ENCODE data around the gene SLC16A10. TPM values are rescaled to one million over a fixed set of nuclear protein-coding genes. Genes with fewer than 3 reads are reported as not detected.
"Not testable (repeated sequence)": the region's sequence is repeated elsewhere in the genome, so short reads cannot be mapped to it uniquely, and the experiment has no call there.

Gene SLC16A10
- total RNA-seq, 1 donor from 2014 or later = 1.8 TPM

DNA sequence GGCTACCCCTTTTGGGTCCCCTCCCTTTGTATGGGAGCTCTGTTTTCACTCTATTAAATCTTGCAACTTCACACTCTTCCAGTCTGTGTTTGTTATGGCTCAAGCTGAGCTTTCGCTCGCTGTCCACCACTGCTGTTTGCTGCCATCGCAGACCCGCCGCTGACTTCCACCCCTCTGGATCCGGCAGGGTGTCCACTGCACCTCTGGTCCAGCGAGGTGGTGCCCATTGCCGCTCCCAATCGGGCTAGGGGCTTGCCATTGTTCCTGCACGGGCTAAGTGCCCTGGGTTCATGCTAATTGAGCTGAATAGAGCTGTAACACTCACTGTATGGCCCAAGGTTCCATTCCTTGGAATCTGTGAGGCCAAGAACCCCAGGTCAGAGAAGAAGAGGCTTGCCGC is 43.7 kb downstream of the SLC16A10 start:
- not testable (repeated sequence) for DNase-seq (ENCODE audit: low spot score)

DNA sequence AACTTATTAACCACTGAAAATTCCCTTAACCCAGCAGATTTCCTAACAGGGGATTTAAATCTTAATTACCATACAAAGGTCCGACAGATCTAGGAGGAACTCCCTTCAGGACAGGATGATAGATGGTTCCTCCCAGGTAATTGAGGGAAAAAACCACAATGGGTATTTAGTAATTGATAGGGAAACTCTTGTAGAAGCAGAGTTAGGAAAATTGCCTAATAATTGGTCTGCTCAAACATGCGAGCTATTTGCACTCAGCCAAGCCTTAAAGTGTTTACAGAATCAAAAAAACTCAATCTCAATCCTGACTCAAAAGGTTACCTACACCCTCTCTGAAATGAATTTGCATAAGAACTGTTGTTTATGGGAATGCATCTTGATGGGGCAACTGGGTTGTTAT is 45.4 kb downstream of the SLC16A10 start:
- DNase-seq (ENCODE audit: low spot score) = not testable (repeated sequence)

DNA sequence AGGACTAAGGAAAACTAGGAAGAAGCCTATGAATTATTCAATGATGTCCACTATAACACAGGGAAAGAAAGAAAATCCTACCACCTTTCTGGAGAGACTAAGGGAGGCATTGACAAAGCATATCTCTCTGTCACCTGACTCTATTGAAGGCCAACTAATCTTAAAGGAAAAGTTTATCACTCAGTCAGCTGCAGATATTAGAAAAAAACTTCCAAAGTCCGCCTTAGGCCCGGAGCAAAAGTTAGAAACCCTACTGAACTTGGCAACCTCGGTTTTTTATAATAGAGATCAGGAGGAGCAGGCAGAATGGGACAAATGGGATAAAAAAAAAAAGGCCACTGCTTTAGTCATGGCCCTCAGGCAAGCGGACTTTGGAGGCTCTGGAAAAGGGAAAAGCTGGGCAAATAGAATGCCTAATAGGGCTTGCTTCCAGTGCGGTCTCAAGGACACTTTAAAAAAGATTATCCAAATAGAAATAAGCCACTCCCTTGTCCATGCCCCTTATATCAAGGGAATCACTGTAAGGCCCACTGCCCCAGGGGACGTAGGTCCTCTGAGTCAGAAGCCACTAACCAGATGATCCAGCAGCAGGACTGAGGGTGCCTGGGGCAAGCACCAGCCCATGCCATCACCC is 47.0 kb downstream of the SLC16A10 start:
- not testable (repeated sequence) for DNase-seq (ENCODE audit: low spot score)

DNA sequence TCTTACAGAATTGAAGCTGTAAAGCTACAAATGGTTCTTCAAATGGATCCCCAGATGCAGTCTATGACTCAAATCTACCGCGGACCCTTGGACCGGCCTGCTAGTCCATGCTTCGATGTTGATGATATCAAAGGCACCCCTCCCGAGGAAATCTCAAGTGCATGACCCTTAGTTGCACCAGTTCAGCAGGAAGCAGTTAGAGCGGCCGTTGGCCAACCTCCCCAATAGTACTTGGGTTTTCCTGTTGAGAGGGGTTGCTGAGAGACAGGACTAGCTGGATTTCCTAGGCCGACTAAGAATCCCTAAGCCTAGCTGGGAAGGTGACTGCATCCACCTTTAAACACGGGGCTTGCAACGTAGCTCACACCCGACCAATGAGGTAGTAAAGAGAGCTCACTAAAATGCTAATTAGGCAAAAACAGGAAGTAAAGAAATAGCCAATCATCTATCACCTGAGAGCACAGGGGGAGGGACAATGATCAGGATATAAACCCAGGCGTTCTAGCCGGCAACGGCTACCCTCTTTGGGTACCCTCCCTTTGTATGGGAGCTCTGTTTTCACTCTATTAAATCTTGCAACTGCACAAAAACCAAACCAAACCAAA is 50.3 kb downstream of the SLC16A10 start:
- not testable (repeated sequence) for DNase-seq (ENCODE audit: low spot score)

DNA sequence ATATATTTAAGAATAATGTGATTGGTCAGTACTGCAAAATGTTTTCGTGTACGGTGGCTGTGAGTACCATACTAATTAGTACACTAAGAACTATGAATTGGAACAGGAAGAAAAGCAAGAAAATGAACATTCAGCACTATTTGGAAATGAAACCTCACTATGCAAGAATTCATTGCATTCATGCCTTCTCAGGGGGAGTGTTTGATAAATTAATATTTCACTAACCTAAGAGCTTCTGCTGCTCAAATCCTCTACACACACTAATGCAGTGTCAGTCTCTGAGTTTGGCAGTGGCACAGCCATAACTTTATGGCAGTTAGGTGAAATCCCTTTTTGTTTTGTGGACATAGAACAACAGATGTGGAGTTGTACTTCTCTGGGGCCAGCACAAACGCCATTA is 60.1 kb downstream of the SLC16A10 start:
- DNase-seq (ENCODE audit: low spot score) = no peak

DNA sequence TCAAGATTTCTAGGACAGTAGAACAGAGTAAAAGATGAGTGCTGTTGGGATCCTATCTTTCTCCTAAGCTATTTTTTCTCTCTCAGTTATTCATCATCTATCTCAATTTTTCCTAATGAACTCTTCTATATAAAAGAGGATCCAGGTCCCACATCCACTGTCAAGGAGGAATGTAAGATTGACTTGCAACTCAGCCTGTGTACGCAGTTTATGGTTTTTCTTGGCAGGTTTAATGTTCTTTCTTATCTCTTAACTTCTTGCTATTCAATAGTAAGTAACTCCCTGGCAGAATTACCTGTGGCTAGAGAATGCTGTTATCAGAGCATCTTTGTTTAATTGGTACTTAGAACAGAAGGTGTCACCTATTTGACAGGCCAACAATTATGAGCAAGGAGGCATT is 60.8 kb downstream of the SLC16A10 start:
- DNase-seq (ENCODE audit: low spot score) = no peak

DNA sequence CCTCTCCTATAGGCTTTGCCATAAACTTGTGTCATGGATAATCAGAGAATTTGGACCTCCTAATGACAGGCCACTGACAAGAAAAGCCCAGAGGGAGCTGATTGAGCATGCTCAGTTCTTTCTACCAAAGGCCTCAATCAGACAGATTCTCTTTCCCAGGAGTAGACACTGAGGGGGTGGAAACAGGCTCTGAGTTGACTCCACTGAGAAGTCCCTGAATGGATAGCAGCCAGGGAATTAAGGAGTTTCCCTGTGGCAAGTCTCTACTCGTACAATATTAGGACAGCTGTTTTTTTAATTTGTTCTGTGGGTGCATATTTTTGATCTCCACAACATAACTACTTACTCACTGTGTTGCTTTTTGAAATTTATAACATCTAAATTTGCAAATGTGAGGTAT is 63.3 kb downstream of the SLC16A10 start:
- no peak for DNase-seq (ENCODE audit: low spot score)

DNA sequence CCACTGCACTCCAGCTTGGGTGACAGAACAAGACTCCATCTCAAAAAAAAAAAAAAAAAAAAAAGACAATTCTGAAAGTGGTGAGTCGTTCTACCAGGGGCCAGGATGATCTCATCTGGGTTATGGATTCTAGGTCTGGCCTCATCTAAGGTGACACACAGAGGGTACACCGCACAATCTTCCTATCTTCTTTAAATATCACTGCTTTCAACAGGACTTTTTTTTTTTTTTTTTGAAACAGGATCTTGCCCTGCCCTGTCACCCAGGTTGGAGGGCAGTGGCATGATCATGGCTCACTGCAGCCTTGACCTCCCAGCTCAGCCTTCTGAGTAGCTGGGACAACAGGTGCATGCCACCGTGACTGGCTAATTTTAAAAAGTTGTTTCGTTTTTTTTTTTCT is 67.7 kb downstream of the SLC16A10 start:
- no peak for DNase-seq (ENCODE audit: low spot score)

DNA sequence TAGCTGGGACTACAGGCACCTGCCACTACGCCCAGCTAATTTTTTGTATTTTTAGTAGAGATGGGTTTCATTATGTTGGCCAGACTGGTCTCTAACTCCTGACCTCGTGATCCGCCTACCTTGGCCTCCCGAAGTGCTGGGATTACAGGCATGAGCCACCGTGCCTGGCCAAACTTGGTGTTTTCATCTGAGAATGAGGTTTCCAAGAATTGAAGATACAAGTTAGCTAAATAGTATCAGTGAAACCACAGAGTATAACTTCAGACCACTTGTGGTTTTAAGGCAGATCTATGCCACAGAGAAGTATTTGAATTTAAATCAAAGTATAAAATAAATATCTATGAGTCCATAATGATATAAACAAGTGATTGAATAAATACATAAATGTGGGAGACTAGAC is 70.1 kb downstream of the SLC16A10 start:
- DNase-seq (ENCODE audit: low spot score) = no peak

DNA sequence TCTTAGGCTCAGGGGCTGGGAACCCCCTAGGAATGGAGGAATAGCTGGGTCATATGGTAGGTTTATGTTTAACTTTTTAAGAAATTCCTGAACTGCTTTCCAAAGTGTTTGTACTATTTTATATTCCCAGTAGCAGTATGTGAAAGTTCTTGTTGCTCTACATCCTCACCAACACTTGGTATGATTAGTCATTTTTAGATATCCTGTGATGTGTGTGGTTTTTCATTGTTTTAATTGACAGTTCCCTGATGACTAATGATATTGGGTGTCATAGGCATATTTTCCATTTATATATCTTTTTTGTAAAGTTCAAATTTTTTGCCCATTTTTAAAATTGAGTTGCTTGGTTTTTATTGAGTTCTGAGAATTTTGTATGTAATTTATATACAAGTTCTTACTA is 72.3 kb downstream of the SLC16A10 start:
- no peak for DNase-seq (ENCODE audit: low spot score)

DNA sequence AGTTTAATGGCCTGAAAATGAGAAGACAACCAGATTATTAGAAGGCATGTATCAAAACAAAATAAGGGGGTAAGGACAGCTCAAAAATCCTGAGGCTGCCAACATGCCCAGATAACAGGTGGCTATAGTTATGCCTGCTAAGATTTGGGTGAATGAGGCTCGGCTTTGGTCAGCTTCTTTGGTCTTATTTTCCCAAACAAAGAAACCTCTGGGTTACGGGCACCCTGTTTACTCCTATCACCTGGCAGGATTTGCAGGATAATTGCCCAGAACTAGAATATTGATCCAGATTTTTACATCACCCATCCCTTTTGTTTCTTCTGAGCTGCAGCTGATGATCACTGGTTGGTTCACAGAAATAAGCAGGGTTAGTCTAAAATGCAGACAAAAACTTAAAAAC is 74.3 kb downstream of the SLC16A10 start:
- no peak for DNase-seq (ENCODE audit: low spot score)

DNA sequence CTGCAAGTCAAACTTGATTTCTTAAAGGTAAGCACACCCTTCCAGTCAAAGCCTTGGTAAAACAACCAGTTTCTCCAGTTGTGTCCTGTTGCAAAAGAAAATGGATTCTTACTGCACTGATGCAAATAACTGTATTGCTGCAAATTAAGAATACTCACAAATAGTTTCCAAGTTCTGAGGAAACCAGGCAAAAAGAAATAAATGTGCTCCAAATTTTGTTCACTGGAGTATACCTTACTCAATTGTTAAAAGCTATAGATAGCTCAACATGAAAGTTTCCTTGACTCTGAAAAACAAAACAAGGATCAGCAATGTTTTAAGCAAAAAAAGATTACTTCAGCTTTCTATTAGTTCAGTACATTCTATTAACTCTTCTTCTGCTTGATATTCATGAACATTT is 75.2 kb downstream of the SLC16A10 start:
- DNase-seq (ENCODE audit: low spot score) = no peak

DNA sequence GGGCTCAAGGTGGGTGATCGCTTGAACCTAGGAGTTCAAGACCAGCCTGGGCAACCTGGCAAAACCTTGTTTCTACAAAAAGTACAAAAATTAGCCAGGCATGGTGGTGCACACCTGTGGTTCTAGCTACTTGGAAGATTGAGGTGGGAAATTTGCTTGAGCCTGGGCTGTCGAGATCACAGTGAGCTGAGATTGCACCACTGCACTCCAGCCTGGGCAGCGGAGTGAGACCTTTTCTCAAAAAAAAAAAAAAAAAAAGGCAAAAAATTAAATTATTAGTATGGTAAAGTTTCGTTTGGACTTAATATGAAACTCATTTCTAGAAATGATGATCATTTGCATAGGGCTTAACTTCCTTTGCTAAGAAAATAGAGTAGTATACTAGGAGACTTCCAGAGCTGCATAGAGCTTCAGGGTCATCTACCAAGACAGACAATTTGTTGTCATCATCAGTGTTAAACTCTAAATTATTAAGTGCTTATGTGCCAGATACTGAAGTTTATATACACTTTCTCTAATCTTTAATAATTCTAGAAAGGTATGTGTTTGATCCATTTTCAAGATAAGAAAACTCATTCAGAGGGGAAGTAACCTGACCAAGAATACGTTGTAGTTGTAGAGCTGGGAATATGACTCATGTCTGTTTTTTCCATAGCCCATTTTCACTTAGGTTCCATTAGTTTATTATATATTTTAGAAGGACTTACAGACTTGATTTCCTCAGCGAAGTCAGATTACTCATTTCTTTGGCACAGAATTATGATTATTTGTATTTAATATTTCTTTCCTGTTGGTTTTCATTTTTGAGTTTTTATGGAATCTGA is 84.5 kb downstream of the SLC16A10 start:
- DNase-seq (ENCODE audit: low spot score) = no peak

DNA sequence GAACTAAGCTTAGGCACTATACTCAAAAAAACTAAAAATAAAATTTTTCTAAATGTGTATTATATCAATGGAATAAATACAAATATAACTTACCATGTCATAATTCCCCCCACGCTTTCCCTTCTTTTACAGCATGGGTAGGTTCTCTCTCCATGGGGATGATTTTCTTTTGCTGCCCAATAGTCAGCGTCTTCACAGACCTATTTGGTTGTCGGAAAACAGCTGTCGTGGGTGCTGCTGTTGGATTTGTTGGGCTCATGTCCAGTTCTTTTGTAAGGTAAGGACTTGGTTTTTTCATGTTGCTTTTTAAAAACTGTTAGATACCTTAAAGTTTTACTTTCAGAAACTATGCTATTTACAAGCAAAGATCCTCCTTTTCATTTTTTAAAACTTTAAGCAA is 85.3 kb downstream of the SLC16A10 start:
- DNase-seq (ENCODE audit: low spot score) = no peak

DNA sequence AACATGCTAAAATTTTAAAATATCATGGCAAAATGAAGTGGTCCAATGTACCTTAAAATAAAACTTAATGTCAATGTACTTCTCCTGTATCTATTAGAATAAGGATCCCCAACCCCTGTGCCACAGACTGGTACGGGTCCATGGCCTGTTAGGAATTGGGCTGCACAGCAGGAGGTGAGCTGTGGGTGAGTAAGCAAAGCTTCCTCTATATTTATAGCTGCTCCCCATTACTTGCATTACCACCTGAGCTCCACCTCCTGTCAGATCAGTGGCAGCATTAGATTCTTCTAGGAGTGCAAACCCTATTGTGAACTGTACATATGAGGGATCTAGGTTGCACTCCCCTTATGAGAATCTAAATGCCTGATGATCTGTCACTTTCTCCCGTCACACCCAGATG is 86.0 kb downstream of the SLC16A10 start:
- DNase-seq (ENCODE audit: low spot score) = no peak

DNA sequence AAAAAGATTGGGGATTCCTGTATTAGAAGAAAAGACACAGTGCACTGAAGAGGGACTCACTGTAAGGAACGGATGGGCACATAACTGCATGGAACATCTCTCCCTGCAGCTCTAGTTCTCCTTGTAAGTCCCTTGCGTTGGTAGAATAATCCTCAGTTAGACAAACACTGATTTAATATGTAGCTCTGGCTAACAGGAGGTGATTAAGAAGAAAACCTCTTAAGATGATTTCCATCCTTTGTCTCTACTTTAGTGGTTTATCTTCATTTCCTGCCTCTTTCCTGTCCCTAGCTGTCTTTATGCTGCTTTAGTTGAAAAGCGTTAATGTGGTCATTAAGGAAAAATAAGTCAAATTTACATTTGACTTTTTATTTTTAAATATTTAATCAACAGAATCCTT is 86.6 kb downstream of the SLC16A10 start:
- no peak for DNase-seq (ENCODE audit: low spot score)

DNA sequence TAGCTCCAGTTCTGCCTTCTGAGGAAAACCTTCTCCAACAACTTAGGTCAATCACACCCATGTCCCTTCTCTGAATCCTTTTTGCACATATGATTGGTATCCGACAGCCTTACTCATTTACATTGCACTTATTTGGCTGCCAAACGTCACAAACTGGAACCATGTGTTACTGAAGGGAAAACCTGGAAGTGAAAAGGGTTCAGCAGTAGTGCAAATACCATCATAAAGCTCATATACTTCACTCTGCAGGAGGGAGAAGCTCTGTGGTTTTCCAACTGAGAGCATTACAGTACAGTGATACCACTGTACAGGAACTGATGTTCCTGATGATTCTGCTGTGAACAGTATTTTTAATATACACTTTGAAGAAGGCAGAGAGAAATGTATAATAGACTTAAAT is 87.8 kb downstream of the SLC16A10 start:
- DNase-seq (ENCODE audit: low spot score) = no peak

DNA sequence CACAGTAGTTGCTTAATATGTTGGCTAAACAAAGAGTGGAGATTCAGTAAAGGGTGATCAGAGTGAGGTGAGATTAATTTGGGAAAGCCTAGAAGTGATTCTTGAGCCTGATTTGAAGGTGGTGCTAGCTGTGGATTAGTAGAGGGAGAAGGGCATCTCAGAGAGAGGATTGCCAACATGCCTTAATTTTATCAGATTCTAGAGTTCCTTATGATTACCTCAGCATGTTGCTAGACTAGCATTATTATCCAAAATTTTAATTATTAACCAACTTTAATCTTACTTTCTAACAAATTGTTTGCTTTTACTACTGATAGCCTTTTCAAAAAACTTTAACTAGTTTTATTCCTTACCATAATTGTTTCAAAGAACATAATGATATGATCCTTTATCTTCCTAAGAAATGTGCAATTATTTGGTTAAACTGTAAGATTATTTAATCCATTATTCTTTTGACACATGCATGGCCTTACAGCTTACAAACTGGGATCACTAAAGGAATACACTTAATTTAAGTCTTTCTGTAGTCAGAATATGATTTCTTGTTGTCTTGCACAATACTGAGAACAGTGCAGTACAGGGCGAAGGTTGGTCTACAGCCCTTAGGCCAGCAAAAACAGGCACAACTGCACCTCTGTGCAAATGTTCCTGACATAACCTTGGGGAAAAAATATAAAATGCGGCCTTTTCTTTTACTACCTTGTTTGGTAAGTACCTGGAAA is 88.9 kb downstream of the SLC16A10 start:
- no peak for DNase-seq (ENCODE audit: low spot score)

DNA sequence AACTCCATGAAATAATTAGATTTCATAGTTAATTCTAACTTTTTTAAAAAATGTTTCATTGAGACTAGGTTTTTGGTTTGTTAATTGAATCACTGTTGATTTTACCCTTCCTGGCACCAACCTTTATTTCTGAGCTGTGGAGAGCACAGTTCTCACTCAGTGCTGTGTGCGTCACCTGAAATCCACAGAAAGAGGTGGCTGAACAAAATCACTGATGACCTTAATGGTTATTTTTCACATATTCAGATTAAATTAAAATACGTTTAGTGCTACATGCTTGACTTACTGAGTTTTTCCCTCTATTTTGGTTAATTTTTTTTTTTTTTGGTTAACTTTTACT is 89.4 kb downstream of the SLC16A10 start:
- no peak for DNase-seq (ENCODE audit: low spot score)

DNA sequence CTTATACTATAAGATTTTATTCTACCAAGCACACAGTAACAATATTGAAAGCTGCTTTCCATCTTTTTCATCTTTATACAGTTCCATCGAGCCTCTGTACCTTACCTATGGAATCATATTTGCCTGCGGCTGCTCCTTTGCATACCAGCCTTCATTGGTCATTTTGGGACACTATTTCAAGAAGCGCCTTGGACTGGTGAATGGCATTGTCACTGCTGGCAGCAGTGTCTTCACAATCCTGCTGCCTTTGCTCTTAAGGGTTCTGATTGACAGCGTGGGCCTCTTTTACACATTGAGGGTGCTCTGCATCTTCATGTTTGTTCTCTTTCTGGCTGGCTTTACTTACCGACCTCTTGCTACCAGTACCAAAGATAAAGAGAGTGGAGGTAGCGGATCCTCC is 89.8 kb downstream of the SLC16A10 start:
- no peak for DNase-seq (ENCODE audit: low spot score)

DNA sequence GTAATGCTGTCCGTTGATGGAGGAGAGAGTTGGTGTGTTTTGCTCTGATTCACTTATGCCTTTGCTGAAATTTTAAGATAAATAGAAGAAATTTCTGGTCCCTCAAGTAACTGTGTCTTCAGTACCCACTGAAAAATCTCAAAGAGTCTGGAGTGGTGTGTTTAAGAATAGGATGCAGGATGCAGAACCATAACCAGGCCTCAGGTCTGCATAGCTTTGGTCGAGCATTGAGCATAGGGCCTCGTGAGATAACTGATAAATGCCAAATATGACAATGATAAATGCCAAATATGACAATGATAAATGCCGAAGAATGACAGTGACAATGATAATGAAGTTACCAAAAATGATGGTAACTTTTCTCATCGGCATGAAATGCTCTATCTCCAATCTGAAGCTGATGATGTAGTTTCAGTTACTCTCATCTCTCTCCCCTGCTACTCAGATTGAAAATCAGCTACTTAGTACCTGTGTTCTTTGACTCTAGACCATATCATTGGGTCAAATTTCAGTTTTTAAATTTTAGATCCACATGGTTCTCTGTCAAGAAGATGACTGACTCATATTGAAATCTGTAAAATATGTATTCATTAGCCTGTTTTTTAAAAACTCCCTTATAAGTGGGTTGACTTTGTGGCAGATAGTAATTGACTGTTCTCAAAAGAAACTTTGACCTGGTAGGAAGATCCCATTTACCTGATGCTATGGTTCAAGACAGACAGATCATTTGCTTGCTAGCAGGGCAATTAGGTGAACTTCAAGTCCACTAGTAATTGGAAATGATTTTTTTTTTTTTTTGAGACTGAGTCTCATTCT is 96.6 kb downstream of the SLC16A10 start:
- DNase-seq (ENCODE audit: low spot score) = no peak
